Hematopoietic multipotent progenitor cell (in vitro differentiated cells): ENCODE data around the gene EIF2S2. TPM values are rescaled to one million over a fixed set of nuclear protein-coding genes. Genes with fewer than 3 reads are reported as not detected.

Experiments
- DNase-seq, 3 donors: peaks; one replicate each; pipeline ENCODE4 v3.0.0-alpha.2; 2011 to 2015; ENCODE audit warnings: low read depth in 2 of 3, low spot score in 2 of 3
- total RNA-seq: library from RNA; depleted of rRNA; stranded (reverse); fragments of >200 nt; gene quantifications from one replicate; pipeline ENCODE4 v1.2.3, GENCODE V29; 2012

EIF2S2 gene
- total RNA-seq, 1 donor: 15.3 TPM

GRCh38 chr20:34090645-34091044 is 21.4 kb downstream of the EIF2S2 start:
- no peak for DNase-seq

- no peak for DNase-seq
These were observed 22.2 kb downstream of the EIF2S2 start for GRCh38 chr20:34089655-34090345.

- DNase-seq: no peak
These were observed 22.9 kb downstream of the EIF2S2 start for GRCh38 chr20:34089175-34089479.

GRCh38 chr20:34088305-34089174 is 23.5 kb downstream of the EIF2S2 start:
- DNase-seq: no peak

- DNase-seq: no peak
These were observed 26.5 kb downstream of the EIF2S2 start for GRCh38 chr20:34085544-34086040.

GRCh38 chr20:34084227-34084923 is 27.7 kb downstream of the EIF2S2 start:
- DNase-seq: no peak

- no peak for DNase-seq
These were observed 28.3 kb downstream of the EIF2S2 start for GRCh38 chr20:34083781-34084180.

- peak in 2 of 3 donors; percentile 43 to 55 for DNase-seq
These were observed 28.9 kb downstream of the EIF2S2 start for GRCh38 chr20:34083137-34083536.

- DNase-seq: no peak
These were observed 29.7 kb downstream of the EIF2S2 start for GRCh38 chr20:34082232-34082887.

- DNase-seq: no peak
These were observed 32.2 kb downstream of the EIF2S2 start for GRCh38 chr20:34079818-34080217.

GRCh38 chr20:34078540-34078939 is 33.5 kb downstream of the EIF2S2 start:
- no peak for DNase-seq

GRCh38 chr20:34076952-34077351 is 35.1 kb downstream of the EIF2S2 start:
- no peak for DNase-seq

- no peak for DNase-seq
These were observed 36.4 kb downstream of the EIF2S2 start for GRCh38 chr20:34075647-34076046.

GRCh38 chr20:34074101-34074760 is 37.8 kb downstream of the EIF2S2 start:
- no peak for DNase-seq

- no peak for DNase-seq
These were observed 39.3 kb downstream of the EIF2S2 start for GRCh38 chr20:34072778-34073177.

- DNase-seq: no peak
These were observed 40.0 kb downstream of the EIF2S2 start for GRCh38 chr20:34072076-34072475.

GRCh38 chr20:34070859-34071258 is 41.2 kb downstream of the EIF2S2 start:
- no peak for DNase-seq

- no peak for DNase-seq
These were observed 42.0 kb downstream of the EIF2S2 start for GRCh38 chr20:34070079-34070439.

GRCh38 chr20:34069341-34070078 is 42.5 kb downstream of the EIF2S2 start:
- DNase-seq: peak; percentile 23 to 76 (median 61)

- no peak for DNase-seq
These were observed 44.0 kb downstream of the EIF2S2 start for GRCh38 chr20:34068001-34068400.
